HCT116 (cell line): ENCODE results near the gene POM121L12. TPM values are rescaled to one million over a fixed set of nuclear protein-coding genes. Genes with fewer than 3 reads are reported as not detected.

Experiments used
- ATAC-seq: fragments of 200-7000 bp; cut with Tn5 transposase; 2 replicates; pipeline ENCODE4 v1.9.1; 2020; ENCODE audit warnings: mild to moderate bottlenecking, moderate library complexity
- BruUV-seq: library from RNA; stranded (reverse); fragments of 400-500 nt; replicated peaks from 2 replicates; lab custom pipeline; 2021; lab: Mats Ljungman, UMichigan
- CTCF ChIA-PET: fragments of 300-600 bp; sonication (Branson Sonifier 250); formaldehyde crosslinking; loops from one replicate; lab custom pipeline; 2021; ENCODE audit warnings: antibody characterized with exemption; lab: Charles Lee
- POLR2A ChIA-PET: fragments of 300-600, 350-600 bp; sonication (Branson Sonifier 250); formaldehyde crosslinking; loops from one replicate; lab custom pipeline; 2021; ENCODE audit warnings: antibody characterized with exemption; lab: Charles Lee
- RAD21 ChIA-PET, 2 experiments: fragments of 300-600 bp; sonication (Branson Sonifier 250); formaldehyde crosslinking; loops; one replicate each; lab custom pipeline; 2023; ENCODE audit warnings: low total read pairs in 2 of 2; ENCODE audit not compliant: uncharacterized antibody in 2 of 2, unreplicated experiment in 2 of 2, low non-redundant PET in 1 of 2; lab: Charles Lee
- DNase-seq: peaks from one replicate; pipeline ENCODE4 v3.0.0-alpha.2; 2010; ENCODE audit warnings: low read depth, low spot score
- H2AFZ ChIP-seq: fragments of 200-600 bp; shearing (Covaris generic), sonication (generic); 2 replicates; pipeline ENCODE4 v1.6.1; 2017; ENCODE audit warnings: low read depth, mixed run types, mixed read lengths, antibody characterized with exemption, low read length; ENCODE audit not compliant: poor library complexity, severe bottlenecking
- H3K27ac ChIP-seq: 2 replicates; pipeline ENCODE4 v1.5.1; 2012; ENCODE audit warnings: low read depth, low read length
- H3K27me3 ChIP-seq: fragments of 200-600 bp; sonication (generic); 2 replicates; pipeline ENCODE4 v1.6.1; 2016; ENCODE audit warnings: mixed run types, low read length, mixed read lengths; ENCODE audit not compliant: insufficient read depth
- H3K36me3 ChIP-seq, 2 experiments: fragments of 200-500 bp in 1 of 2; fragments of 200-600 bp in 1 of 2; sonication (Bioruptor generic) in 1 of 2; sonication (generic) in 1 of 2; 2 replicates each; pipeline versions ENCODE4 v1.5.1 to v1.6.1; 2014 to 2016; ENCODE audit warnings: low read length in 2 of 2, inconsistent platforms in 1 of 2, mixed read lengths in 1 of 2, mixed run types in 1 of 2; ENCODE audit not compliant: insufficient read depth in 2 of 2, control insufficient read depth in 1 of 2
- H3K4me1 ChIP-seq, 2 experiments: fragments of 200-600 bp in 1 of 2; sonication (generic) in 1 of 2; 2 replicates each; pipeline versions ENCODE4 v1.5.1 to v1.6.1; 2012 to 2017; ENCODE audit warnings: low read length in 2 of 2, inconsistent platforms in 1 of 2, mild to moderate bottlenecking in 1 of 2, mixed read lengths in 1 of 2, mixed run types in 1 of 2, moderate library complexity in 1 of 2; ENCODE audit not compliant: insufficient read depth in 2 of 2, control insufficient read depth in 1 of 2
- H3K4me2 ChIP-seq: fragments of 200-600 bp; sonication (generic); 2 replicates; pipeline ENCODE4 v1.6.1; 2017; ENCODE audit warnings: mixed run types, low read length, mixed read lengths
- H3K4me3 ChIP-seq, 2 experiments: fragments of 200-600 bp in 1 of 2; sonication (generic) in 1 of 2; replicated peaks in 1 of 2; 2 replicates each; pipeline ENCODE4 v1.5.1; 2011 to 2016; ENCODE audit warnings: low read length in 2 of 2, control low read depth in 1 of 2, low read depth in 1 of 2, mild to moderate bottlenecking in 1 of 2, mixed read lengths in 1 of 2, mixed run types in 1 of 2
- H3K79me2 ChIP-seq: fragments of 200-600 bp; sonication (generic); 2 replicates; pipeline ENCODE4 v1.6.1; 2017; ENCODE audit warnings: mild to moderate bottlenecking, mixed run types, low read length, moderate library complexity, mixed read lengths; ENCODE audit not compliant: insufficient read depth
- H3K9ac ChIP-seq: fragments of 200-600 bp; sonication (generic); 2 replicates; pipeline ENCODE4 v1.6.1; 2016; ENCODE audit warnings: low read length, mixed read lengths
- H3K9me2 ChIP-seq: fragments of 200-600 bp; sonication (generic), shearing (Covaris generic); 2 replicates; pipeline ENCODE4 v1.6.1; 2017; ENCODE audit warnings: mixed run types, mild to moderate bottlenecking, moderate library complexity; ENCODE audit not compliant: insufficient read depth
- H3K9me3 ChIP-seq, 2 experiments: fragments of 200-500 bp in 1 of 2; fragments of 200-600 bp in 1 of 2; sonication (Bioruptor generic) in 1 of 2; sonication (generic) in 1 of 2; 2 replicates each; pipeline ENCODE4 v1.6.1; 2014 to 2017; ENCODE audit warnings: low read length in 2 of 2, mixed read lengths in 2 of 2, inconsistent platforms in 1 of 2, low read depth in 1 of 2, mild to moderate bottlenecking in 1 of 2, mixed run types in 1 of 2, moderate library complexity in 1 of 2; ENCODE audit not compliant: control insufficient read depth in 1 of 2, insufficient read depth in 1 of 2
- H4K20me1 ChIP-seq: fragments of 200-600 bp; sonication (generic), shearing (Covaris generic); 2 replicates; pipeline ENCODE4 v1.6.1; 2017; ENCODE audit warnings: mixed run types, mild to moderate bottlenecking, moderate library complexity; ENCODE audit not compliant: insufficient read depth
- CEBPB ChIP-seq: IDR thresholded peaks from 2 replicates; pipeline ENCODE4 v1.6.1; 2012; ENCODE audit warnings: low read depth
- EZH2 ChIP-seq: fragments of 200-600 bp; sonication (generic); IDR thresholded peaks from 2 replicates; pipeline ENCODE4 v1.6.1; 2017; ENCODE audit warnings: antibody characterized with exemption, mixed run types
- EZH2phosphoT487 ChIP-seq: fragments of 200-600 bp; IDR thresholded peaks from 2 replicates; pipeline ENCODE4 v1.6.1; 2018; ENCODE audit warnings: antibody characterized with exemption, borderline replicate concordance
- FOSL1 ChIP-seq: IDR thresholded peaks from 2 replicates; pipeline ENCODE4 v1.6.1; 2012; ENCODE audit warnings: low read depth
- POLR2A ChIP-seq: IDR thresholded peaks from 2 replicates; pipeline ENCODE4 v1.7.0; 2011; ENCODE audit warnings: borderline replicate concordance; ENCODE audit not compliant: insufficient read depth, insufficient read length; ENCODE audit errors: extremely low read depth
- RAD21 ChIP-seq: IDR thresholded peaks from 2 replicates; pipeline ENCODE4 v1.6.1; 2012; ENCODE audit warnings: low read depth, mild to moderate bottlenecking
- SP1 ChIP-seq: IDR thresholded peaks from 2 replicates; pipeline ENCODE4 v1.6.1; 2012; ENCODE audit warnings: low read depth
- SRF ChIP-seq: IDR thresholded peaks from 2 replicates; pipeline ENCODE4 v1.6.1; 2012; ENCODE audit warnings: low read depth
- YY1 ChIP-seq: IDR thresholded peaks from 2 replicates; pipeline ENCODE4 v1.6.1; 2011; ENCODE audit warnings: low read length, low read depth, moderate library complexity, mild to moderate bottlenecking; ENCODE audit not compliant: insufficient replicate concordance; ENCODE audit errors: extremely low read depth
- ZFX ChIP-seq: fragments of 450-650 bp; IDR thresholded peaks from 2 replicates; pipeline ENCODE4 v1.6.1; 2017
- intact Hi-C: fragments of 100-400 bp; cut with micrococcal nuclease; formaldehyde crosslinking; loops from 2 replicates; pipeline ENCODE4 v1.10.0; 2022
- total RNA-seq: library from RNA; stranded (reverse); gene quantifications from one replicate; pipeline ENCODE4 v1.2.1, GENCODE V29; 2021; ENCODE audit not compliant: unreplicated experiment
- TF ChIP-seq, protein P1 (sequence below): IDR thresholded peaks from 2 replicates; pipeline ENCODE4 v1.6.1; 2011; ENCODE audit warnings: mild to moderate bottlenecking, low read length, moderate library complexity; ENCODE audit not compliant: insufficient replicate concordance; ENCODE audit errors: extremely low read depth
- TF ChIP-seq, protein P2 (sequence below), 3 experiments: fragments of 200-600 bp in 1 of 3; sonication (generic) in 1 of 3; IDR thresholded peaks in 2 of 3; conservative IDR thresholded peaks in 1 of 3; 2 replicates each; pipeline ENCODE4 v1.5.1; 2012 to 2017; ENCODE audit warnings: low read depth in 2 of 3, low read length in 2 of 3, antibody characterized with exemption in 1 of 3, borderline replicate concordance in 1 of 3, control low read depth in 1 of 3, mild to moderate bottlenecking in 1 of 3, mixed read lengths in 1 of 3, mixed run types in 1 of 3, moderate library complexity in 1 of 3; ENCODE audit not compliant: insufficient read depth in 1 of 3
- TF ChIP-seq, protein P3 (sequence below): IDR thresholded peaks from 2 replicates; pipeline ENCODE4 v1.6.1; 2012
- TF ChIP-seq, protein P4 (sequence below): IDR thresholded peaks from 2 replicates; pipeline ENCODE4 v1.6.1; 2012

POM121L12 gene
- total RNA-seq, 1 experiment from 2014 or later, result not detected

DNA sequence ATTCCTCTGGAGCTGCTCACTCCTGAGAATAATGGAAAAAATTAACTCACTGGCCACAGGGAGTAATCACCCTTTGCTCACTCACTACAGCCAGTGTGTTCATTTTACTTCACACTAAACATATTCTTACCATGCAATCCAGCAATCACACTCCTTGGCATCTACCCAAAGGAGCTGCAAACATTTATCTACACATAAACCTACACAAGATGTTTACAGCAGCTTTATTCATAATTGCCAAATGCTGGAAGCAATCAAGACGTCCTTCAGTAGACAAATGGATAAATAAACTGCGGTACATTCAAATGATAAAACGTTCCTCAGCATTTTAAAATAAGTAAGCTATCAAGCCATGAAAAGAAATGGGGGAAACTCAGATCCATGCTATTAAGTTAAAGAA lies 34.2 kb upstream of the POM121L12 start (continued):
- TF ChIP-seq EZH2, result no peak
- no peak for TF ChIP-seq POLR2A
- TF ChIP-seq CEBPB, result no peak
- TF ChIP-seq, protein P1, sequence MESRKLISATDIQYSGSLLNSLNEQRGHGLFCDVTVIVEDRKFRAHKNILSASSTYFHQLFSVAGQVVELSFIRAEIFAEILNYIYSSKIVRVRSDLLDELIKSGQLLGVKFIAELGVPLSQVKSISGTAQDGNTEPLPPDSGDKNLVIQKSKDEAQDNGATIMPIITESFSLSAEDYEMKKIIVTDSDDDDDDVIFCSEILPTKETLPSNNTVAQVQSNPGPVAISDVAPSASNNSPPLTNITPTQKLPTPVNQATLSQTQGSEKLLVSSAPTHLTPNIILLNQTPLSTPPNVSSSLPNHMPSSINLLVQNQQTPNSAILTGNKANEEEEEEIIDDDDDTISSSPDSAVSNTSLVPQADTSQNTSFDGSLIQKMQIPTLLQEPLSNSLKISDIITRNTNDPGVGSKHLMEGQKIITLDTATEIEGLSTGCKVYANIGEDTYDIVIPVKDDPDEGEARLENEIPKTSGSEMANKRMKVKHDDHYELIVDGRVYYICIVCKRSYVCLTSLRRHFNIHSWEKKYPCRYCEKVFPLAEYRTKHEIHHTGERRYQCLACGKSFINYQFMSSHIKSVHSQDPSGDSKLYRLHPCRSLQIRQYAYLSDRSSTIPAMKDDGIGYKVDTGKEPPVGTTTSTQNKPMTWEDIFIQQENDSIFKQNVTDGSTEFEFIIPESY, result no peak
- no peak for TF ChIP-seq YY1

DNA sequence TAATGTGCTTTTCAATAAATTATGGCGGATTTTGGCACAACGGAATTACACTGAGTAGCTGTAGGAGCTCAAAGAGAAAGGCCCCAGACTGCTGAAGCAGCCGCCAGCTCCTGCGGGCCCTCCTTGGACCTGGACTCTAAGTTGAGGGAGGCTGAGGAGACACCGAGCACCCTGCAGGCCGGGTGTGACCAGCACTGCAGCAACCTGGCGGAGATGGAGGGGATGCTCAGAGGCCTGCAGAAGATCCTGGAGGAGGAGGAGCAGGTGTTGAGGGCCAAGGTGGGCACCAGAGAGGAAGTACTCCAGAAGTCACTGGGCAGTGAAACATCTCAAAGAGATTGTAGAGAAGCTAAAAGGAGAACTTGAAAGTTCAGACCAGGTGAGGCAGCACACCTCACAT lies 33.0 kb upstream of the POM121L12 start:
- ChIA-PET CTCF (no interaction called here), RAD21 (no interaction called here), POLR2A (no interaction called here)
- no peaks in the 10 kb centered on the region for H3K79me2 ChIP-seq
- H3K36me3 ChIP-seq, result no peaks in the 10 kb centered on the region
- no peaks in the 10 kb centered on the region for H3K9me2 ChIP-seq
- H3K27me3 ChIP-seq, result no peaks in the 10 kb centered on the region
- H3K4me2 ChIP-seq, result no peak overlapping the region
- no peak for ATAC-seq
- no TSS peak for BruUV-seq
- no peak overlapping the region for H3K9ac ChIP-seq
- TF ChIP-seq SP1 (no peak), SRF (no peak), EZH2phosphoT487 (no peak), FOSL1 (no peak), CEBPB (no peak), ZFX (no peak), POLR2A (no peak), RAD21 (no peak)
- TF ChIP-seq, protein P2, sequence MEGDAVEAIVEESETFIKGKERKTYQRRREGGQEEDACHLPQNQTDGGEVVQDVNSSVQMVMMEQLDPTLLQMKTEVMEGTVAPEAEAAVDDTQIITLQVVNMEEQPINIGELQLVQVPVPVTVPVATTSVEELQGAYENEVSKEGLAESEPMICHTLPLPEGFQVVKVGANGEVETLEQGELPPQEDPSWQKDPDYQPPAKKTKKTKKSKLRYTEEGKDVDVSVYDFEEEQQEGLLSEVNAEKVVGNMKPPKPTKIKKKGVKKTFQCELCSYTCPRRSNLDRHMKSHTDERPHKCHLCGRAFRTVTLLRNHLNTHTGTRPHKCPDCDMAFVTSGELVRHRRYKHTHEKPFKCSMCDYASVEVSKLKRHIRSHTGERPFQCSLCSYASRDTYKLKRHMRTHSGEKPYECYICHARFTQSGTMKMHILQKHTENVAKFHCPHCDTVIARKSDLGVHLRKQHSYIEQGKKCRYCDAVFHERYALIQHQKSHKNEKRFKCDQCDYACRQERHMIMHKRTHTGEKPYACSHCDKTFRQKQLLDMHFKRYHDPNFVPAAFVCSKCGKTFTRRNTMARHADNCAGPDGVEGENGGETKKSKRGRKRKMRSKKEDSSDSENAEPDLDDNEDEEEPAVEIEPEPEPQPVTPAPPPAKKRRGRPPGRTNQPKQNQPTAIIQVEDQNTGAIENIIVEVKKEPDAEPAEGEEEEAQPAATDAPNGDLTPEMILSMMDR (IDR thresholded peaks at IDR 0.05 in 2 of 3, conservative IDR thresholded peaks at IDR 0.05 in 1 of 3; ENCODE audit: borderline replicate concordance in 1 of 3, insufficient read depth in 1 of 3, low read depth in 2 of 3, low read length in 2 of 3), result no peak
- TF ChIP-seq, protein P1, result no peak
- TF ChIP-seq, protein P3, sequence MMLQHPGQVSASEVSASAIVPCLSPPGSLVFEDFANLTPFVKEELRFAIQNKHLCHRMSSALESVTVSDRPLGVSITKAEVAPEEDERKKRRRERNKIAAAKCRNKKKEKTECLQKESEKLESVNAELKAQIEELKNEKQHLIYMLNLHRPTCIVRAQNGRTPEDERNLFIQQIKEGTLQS, result no peak
- TF ChIP-seq, protein P4, sequence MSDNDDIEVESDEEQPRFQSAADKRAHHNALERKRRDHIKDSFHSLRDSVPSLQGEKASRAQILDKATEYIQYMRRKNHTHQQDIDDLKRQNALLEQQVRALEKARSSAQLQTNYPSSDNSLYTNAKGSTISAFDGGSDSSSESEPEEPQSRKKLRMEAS, result no peak
- no peak for DNase-seq
- H3K4me1 ChIP-seq, result no peaks in the 10 kb centered on the region
- no peak overlapping the region for H3K27ac ChIP-seq
- no peak overlapping the region for H3K4me3 ChIP-seq
- no peak overlapping the region for H2AFZ ChIP-seq
- H4K20me1 ChIP-seq, result no peaks in the 10 kb centered on the region
- intact Hi-C loops, result no loop called here
- H3K9me3 ChIP-seq, result peaks cover 7 to 12% of the 10 kb centered on the region in 2 experiments; a peak in 2 of 4 replicates
